ENCODE data around the gene RAB13.

RAB13 gene

DNA sequence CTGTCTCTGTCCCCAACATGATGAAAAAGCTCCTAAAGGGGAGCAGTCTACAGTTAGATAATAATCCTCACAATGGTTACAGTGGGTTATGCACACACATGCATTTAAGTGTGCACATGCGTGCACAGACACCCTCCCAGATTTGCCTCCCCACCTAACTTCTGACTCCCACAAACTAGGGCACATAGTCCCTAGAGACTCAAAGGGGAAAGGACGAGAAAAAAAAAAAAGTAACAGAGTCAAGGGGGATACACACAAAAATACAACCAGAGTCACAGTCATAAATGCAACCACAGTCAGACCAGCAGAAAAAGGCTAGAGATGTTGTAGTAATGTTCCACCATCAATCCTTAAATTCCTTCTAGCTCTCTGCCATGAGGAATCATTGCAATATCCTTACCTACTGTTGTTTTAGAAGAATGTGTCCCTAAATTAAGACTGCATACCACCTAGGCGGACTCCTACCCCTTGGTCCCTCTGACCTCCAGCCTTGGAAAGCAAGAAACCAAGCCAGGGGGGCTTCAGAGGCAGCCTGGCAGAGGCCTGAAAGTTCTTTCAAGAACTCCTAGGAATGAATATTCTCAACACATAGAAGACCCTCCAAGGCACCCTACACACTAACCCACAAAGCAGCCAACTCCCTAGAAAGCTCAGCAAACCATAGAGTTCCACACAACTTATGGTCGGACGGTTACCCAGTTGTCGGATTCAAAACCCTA is 29.0 kb downstream of the RAB13 start:
- no peak for DNase-seq (ENCODE audit: low spot score)

DNA sequence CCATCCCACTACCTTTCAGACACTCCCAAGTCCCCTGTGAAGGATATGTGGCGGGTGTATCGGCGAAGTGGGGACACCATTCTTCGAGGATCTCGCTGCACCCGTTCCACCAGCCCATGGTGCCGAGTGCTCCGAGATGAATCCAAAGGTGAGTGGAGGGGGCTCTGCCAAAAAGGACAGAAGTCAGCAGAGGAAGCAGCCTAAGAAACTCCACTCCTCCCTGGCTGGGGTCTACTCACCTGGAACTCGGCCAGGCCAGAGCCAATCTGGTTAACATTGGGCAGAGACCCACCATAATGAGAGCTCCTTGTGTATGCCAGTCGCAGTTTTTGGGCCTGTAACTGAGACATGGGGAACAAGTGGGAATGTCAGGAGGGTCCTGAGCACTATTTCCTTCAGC is 31.3 kb downstream of the RAB13 start:
- no peak for DNase-seq (ENCODE audit: low spot score)

DNA sequence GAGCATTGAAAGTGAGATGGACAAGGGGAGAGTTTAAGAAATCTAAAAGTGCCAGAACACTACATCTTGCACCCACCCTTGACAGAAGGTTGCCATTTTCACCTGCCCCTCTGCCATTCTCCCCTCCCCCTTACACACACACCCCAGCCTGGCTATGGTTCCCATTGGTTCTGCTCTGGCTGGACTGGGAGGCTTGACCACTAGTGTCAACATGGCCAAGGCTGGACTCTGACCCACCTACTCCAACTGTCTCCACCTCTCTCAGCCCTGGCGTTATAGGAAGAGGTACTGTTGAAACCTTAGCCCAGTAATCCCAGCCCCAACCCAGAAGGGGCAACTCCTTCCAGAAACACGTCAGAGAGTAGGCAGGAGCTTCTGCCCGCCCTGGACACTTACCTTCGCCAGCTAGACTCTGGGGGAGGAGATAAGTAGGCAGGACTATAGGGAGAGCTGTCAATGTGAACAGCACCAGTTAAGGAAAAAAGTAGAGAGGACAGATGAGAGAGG is 32.2 kb downstream of the RAB13 start:
- no peak for DNase-seq (ENCODE audit: low spot score)

DNA sequence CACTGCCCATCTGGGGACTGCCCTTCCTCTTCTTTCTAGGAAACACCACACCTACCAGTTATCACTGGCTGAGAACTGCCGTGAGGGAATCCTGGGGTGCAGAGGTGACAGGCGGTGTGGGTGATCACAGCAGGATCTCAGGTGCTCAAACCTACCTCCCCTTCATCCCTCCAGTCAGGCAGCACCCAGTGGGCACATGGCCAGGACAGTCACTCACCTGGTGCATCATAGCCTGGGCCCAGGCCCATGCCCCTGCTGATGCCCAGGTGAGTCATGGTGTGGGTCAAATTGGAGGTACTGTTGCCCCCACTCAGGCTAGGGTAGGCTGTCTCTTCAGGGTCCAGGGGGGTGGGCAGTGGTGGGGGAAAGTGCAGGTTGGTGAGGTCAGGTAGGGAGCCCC is 34.3 kb downstream of the RAB13 start:
- peak; percentile 45 for DNase-seq (ENCODE audit: low spot score)

DNA sequence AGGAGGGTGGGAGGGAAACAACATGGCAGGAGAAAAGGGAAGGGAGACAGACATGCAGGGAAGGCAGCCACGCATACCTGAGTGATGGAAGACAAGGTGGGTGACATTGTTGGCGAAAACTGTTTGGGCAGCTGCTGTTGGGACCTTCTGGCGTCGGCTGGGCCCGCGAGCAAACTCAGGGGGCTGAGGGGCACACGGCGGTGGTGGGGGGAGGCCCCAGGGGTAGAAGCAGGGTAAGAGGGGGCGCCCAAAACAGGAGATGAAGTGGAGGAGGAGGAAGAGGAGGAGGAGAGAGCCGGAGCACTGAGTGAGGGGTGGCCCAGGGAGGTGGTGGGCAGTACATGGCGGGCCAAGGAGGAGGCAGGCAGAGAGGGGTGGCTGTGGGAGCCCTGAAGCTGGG is 35.0 kb downstream of the RAB13 start:
- no peak for DNase-seq (ENCODE audit: low spot score)

DNA sequence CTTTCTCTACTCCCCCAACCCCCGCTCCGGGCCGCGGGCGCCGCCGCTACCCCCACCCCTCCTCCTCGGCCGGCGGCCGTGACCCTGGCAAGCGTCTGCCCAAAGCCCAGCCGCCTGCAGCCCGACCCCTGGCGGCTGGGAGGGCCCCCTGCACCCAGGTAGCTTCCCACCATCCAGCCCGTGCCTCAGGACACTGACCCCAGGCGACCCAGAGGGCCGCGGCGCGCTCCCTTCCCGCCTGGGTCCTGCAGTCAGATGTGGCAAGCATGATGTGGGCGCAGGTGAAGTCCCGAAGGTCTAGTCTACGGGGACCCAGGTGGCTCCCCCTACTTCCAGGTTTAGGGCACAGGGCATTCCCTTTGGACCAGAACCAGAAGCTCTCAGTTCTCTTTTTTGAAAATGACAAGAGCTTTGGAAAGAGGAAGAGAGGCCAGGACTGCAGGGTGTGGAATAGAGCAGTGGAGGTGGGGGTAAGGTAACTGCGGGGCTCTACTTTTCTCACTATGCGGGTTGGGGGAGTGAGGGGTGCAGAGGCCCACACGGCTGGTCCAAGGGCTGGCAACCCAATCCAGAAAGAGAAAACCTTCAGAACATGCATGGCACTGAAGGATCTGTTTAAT is 39.4 kb downstream of the RAB13 start, which contains the start of gene DENND4B:
Gene DENND4B (minus strand): TSS at position 97 of the 620 bp plus-strand sequence. CDS start 2,344 bp downstream, outside the sequence.
- DNase-seq (ENCODE audit: low spot score): peak; percentile 84

DNA sequence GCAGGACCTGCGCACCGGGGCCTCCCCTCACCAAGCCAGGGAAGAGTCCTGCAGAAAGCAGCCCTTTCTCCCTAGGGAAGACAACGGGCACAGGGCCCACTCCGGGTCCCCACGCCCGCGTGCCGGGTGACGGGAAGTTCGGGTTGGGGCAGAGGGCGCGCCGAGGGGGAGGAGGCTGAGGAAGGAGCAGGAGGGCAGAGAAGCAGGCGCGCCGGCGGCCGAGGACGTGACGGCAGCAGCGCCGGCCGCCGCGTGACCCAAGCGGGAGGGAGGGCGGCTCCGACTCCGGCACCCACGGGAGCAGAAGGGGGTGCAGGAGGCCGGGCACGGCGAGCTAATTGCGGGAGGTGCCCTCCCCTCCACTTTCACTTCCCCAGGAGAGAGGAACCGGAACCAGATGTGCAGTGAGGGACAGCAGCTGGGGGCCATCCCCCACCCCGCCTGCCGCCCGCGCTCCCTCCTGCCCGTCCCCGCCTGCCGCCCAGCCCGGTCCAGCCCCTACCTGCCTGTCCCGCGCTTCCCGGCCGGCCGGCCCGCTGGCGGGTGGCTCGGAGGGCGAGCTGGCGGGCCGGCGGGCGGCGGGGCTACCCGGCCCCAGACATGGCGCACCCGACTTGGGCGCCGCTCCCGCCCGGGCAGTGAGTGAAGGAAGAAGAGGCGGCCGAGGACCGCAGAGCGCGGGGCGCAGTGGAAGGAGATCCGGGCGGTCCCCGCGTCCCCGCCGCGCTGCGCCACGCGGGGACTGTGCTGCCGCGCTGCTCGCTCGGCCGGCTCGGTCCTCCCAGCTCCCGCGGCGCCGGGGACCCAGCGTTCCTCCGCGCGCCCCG is 40.1 kb downstream of the RAB13 start:
- peak; percentile 78 for DNase-seq (ENCODE audit: low spot score)

DNA sequence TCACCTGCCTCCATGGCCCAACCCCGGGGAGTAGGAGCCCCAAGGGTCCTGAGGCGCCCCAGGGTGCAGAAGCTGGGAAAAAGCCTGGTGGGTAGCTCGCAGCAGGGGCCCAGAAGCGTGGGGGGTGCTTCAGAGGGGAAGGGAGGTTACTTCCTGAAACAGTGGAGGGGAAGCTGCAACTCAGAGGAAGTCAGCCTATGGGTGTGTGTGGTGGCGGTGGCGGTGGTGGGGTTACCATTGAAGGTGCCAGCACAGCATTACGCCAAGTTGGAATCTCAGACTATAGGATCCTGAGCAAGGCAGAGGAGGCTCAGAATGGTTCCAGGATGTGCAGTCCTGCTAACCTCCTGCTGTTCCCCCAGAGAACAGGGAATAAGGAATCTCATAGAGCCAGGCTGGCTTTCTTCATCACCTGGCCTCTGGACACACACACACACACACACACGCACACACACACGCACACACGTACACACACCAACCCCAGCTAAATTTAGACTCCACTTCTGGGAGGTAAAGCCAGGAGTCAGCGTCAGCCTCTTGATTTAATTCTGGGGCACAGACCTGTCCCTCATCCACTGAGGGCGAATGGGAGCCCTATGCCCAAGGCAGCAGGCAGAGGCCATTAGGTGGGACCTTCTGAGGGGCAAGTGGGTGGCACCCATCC is 40.9 kb downstream of the RAB13 start:
- DNase-seq (ENCODE audit: low spot score): no peak

DNA sequence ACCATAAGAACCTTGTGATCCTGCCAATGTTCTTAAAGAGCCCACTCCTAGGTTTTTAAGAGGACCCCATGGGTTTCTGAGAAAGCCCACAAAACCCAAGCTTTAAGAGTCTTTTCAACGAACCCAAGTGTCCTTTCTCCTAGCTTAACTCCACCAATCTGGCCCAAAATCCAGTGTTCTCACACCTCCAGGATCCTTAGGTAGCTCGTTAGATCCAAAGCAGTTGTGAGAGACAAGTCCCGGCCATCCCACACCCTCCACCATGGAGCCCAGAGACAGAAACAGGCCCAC is 41.4 kb downstream of the RAB13 start:
- DNase-seq (ENCODE audit: low spot score): no peak

DNA sequence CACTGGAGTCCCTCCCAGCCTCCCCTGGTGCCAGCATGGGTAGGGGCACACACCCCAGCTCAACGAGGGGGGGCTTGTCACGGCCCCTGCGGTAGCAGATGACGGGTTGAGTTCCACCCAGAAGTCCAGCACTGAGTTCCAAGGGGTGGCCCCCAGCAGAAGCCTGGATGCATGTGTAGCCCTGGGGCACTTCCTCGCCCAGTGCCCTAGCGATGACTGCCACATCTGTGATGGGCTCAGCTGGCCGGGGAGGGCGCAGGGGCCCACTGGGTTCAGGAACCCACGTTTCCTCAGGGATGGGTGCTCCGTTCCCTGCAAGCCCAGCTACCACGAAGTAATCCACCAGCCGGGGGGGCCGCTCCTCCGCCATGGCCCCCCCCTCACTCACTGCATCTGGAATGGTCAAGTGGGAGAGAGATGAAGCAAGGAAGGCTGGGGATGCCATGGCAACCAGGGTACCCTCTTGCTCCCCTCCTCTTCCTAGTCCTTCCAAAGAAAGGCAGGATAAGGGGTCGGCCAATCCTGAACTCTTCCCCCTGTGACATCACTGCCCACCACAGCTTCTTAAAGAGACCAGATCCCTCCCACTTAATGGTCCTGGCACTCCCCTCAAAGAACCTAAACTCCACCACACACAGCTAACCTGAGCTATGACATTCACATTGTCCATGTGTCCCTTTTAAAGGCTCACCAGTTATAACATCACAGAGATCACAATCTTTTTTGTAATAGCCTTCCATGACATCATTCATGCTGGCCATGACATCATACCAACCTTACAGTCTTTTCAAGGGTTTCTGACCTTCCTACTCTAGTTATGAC is 41.9 kb downstream of the RAB13 start:
- DNase-seq (ENCODE audit: low spot score): no peak

DNA sequence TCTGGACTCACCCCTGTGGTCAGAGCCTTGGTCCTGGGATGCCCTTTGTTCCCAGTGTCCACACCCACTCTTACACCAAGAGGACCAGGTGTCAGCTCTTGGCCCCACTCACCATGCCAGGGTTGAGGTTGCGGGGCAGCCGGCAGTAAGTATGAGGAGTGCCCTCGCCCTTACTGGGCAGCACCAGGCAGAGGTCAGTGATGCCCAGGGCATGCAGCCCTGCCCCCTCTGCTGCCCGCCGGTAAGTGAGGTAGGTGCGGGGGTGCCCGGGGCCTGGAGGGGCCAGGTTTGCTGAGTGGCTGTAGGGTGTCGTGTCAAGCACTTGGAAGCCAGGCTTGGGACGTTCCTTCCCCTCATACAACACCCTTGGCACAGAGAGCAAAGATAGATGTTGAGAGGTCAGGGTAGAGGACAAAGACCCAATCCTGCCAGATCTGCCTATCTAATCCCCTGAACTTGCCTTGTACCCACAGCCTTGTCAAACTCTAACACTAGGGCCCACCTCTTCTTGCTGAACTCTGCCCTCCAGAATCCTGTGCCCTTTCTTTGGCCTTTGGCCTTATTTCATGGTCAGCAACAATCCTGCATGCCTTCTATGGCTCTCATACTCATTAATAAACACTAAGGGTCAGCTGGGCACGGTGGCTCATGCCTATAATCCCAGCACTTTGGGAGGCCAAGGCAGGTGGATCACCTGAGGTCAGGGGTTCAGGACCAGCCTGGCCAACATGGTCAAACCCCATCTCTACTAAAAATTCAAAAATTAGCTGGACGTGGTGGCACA is 43.2 kb downstream of the RAB13 start:
- no peak for DNase-seq (ENCODE audit: low spot score)

DNA sequence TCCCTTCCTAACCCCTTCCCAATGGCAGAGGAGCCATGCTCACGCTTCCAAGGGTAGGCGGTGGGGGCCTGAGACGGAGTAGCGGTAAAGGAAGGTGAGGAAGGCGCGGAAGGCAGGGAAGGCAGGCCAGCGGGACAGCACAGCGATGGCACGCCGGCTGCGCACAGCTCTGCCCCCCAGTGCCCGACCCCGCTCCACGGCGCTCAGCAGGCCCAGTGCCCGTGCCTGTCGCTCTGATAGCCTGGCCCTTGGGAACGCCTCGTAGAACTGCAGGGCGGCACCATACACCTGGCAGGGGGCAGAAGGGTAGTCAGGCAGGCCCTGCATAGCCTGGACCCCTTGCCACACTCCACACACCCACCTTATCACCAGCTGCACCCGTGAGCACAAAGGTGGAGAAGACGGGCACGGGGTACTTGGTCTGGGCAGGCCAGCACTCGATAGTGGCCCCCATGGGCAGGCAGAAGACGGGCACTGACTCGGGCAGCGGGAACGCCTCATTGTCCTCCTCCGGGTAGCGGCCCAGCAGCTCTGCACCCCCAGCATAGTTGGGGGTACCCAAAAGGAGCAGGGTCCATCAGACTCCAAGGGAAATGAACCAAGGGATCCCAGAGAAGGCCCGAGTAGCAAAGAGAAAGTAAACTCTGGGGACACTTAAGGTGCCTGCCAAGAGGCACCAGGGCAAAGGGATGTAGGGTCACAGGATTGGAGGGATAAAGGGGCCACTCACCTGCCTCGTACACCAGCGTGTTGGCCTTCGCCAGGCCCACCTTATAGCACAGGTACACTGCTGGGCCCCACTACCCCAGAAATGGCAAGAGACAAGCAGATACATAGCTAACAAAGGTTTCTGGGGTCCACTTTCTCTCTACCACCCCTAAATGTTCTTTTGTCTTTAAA is 44.1 kb downstream of the RAB13 start:
- DNase-seq (ENCODE audit: low spot score): no peak

DNA sequence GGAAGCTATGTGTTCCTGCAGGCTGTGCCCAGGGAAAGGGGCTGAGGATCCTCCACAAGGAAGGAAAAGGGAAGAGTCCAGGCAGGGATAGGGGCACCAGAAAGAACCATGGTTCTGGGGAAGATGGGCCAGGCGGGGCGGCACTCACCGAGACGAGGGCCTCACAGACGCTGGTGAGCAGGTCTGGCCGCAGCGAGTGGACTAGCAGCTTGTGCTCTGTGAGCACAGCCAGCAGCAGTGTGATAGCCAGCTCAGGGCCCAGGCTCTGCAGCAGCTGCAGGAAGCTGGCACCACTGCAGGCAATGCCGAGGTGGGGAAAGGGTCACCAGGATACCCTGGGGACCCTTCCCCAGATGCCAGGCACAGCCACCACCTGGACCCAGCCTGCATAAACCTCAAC is 45.4 kb downstream of the RAB13 start:
- no peak for DNase-seq (ENCODE audit: low spot score)

DNA sequence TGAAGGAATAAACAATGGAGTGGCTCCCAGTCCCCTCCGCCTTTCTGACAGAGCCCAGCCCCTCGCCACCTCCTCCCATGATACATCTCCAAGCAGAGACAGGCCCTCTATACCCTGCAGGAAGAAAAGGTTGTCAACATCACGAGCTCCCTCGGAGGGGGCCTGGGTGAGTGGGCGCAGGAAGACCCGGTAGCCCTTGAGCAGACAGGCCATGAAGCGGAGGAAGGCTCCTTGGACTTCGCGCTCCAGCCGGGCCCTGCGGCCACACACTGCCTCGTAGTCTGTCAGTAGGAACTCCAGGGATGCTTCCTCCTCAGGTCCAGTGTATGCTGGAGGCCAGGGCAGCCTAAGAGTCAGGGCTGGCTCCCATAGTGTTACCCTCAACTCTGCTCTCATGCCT is 46.7 kb downstream of the RAB13 start:
- no peak for DNase-seq (ENCODE audit: low spot score)

DNA sequence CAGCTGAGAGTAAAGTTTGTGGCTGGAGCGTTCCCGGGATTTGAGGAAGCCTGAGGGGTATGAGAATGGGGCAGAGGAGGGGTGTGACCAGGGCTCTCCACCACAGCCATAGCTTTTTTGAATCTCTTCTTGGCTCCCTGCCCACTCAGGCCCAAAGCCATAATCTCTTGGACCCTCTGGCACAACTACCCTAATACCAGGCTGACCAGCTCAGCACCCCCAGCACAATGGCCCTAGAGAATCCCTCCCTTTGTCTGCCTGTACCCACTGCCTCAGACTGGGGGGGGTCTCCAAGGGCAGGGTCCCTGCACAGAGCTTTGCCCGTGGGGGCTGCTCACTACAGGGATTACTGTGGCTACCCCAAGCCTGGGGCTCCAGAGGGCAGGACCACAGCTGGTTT is 47.1 kb downstream of the RAB13 start:
- no peak for DNase-seq (ENCODE audit: low spot score)

DNA sequence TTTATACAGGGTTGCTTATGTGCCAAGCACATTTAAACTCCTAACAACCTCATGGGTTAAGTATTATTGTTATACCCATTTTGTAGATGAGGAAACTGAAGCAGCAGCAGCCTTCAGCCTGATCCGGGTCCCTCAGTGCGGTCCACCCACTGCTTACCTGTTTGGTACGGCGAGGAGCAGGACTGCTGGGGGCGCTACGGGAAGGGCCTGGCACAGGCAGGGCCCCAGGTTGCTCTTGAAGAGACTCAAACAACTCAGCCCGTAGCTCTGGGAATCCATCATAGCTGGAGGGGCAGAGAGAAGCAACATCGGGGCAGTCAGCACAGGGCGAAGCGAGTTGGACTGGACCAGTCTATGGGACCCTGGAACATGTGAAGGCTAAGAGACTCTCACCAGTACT is 48.8 kb downstream of the RAB13 start:
- DNase-seq (ENCODE audit: low spot score): no peak

DNA sequence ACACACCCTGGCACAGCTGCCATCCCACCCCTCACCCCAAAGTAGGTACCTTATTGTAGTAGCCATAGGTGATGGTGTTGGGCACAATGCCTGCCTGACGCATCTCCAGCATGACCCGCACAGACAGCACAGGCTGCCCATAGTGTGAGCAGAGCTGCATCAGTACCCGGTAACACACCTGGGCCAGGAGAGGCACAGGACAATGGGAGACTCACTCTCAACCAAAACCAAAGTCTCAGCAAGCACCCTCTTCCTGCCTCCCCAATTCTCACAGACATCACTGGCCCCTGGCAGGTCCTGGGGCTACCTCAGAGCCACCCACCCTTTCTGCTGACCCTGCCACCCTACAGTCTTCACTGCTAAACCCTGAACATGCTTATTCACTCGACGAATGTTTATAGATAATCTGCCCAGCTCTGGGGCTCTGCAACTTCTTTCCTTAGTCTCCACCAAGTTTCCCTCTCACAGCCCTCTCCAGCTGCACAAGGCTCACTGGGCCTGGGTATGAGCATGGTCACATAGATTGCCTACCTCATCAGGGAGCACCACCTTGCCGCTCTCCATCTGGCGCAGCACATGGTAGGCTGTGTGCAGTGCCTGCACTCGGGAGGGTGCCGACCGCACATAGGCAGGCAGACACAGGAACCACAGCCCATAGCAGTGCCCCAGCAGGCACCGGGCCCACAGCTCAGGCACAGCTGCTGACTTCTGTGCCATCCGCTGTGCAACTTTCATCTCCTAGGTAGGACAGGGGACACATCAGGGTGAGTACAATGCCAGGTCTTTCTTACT is 49.9 kb downstream of the RAB13 start:
- no peak for DNase-seq (ENCODE audit: low spot score)

DNA sequence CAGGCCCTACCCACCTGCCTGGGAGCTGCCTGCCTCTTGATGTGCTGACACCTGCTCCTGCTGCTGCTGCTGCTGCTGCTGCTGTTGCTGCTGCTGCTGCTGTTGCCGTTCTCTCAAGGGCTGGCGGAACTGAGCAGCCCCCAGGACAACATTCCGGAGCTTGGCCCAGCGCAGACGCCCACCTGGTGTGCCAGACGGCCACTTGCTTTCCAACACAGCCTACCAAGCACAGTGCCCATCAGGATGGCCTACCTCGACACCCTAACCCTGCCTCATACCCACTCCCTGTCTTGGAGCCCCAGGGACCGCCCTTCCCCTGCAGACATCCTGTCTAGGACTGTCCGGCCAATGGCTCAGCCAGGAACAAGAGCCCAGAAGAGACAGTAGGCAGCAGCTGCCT is 51.4 kb downstream of the RAB13 start:
- DNase-seq (ENCODE audit: low spot score): no peak

DNA sequence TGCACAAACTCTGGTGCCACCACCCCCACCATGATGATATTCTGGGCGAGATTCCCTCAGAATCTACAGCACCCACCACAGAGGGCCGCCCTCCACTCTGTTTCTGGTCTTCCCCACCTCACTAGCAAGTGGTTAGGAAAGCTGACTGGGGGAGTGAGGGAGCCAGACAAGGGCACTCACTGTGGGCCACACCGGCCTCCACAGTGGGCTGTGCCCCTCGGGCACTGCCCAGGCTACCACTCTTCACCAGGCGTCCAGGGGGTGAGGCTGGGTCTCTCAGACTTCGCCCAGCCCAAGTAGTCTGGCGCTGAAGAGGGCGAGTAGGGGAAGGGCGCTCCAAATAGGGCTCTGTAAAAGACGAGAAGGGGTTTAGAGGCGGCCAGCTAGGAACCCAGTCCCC is 52.2 kb downstream of the RAB13 start:
- no peak for DNase-seq (ENCODE audit: low spot score)

All from kidney tubule cell (primary cell).